Measurements from ENCODE around the gene FAAP24. TPM values are rescaled to one million over a fixed set of nuclear protein-coding genes. Genes with fewer than 3 reads are reported as not detected.
"Not testable (repeated sequence)": the region's sequence is repeated elsewhere in the genome, so short reads cannot be mapped to it uniquely, and the experiment has no call there.

Gene FAAP24
- 1 to 10 TPM in 2 of 4 donors, under 1 TPM in 2; 0.67 to 3.5 (median 1.9) TPM for polyA plus RNA-seq
- long read RNA-seq, donor 1, partial matches to known transcripts, result 0 of 2 reads
- long read RNA-seq, donor 1, other reads (novel, unspliced or antisense), result 0 of 2 reads
- long read RNA-seq, donor 2, result 0 reads
- long read RNA-seq, donor 3, result 0 reads
- long read RNA-seq, donor 4, result 0 reads
- long read RNA-seq, donor 5, result 0 reads
- long read RNA-seq, donor 6, partial matches to known transcripts, result 0 of 1 reads
- long read RNA-seq, donor 6, other reads (novel, unspliced or antisense), result 0 of 1 reads
- long read RNA-seq, donor 7, partial matches to known transcripts, result 0 of 1 reads
- long read RNA-seq, donor 7, other reads (novel, unspliced or antisense), result 0 of 1 reads
- long read RNA-seq, donor 8, result 0 reads
- long read RNA-seq, donor 9, result 0 reads
- long read RNA-seq, donor 10, partial matches to known transcripts, result 0 of 3 reads
- long read RNA-seq, donor 10, other reads (novel, unspliced or antisense), result 0 of 3 reads

- Histone ChIP-seq H3K36me3 (ENCODE audit: control insufficient read depth in 3 of 3, insufficient read depth in 2 of 3, low read depth in 1 of 3, low read length in 3 of 3) (peaks cover 0 to 20% (median 2%) of the 10 kb centered on the region in 3 donors), H3K4me1 (ENCODE audit: control insufficient read depth in 3 of 3, insufficient read depth in 2 of 3, low read depth in 1 of 3, low read length in 2 of 3) (peaks cover 0 to 7% (median 3%) of the 10 kb centered on the region in 3 donors), H3K4me3 (ENCODE audit: low read depth in 1 of 3, low read length in 3 of 3) (peak within 1 kb of the TSS; percentile 64 to 72 (median 68)), H3K9me3 (ENCODE audit: control insufficient read depth in 2 of 2, insufficient read depth in 1 of 2, low read depth in 1 of 2, low read length in 1 of 2) (no peaks in the 10 kb centered on the region), H3K27me3 (ENCODE audit: control insufficient read depth in 3 of 3, insufficient read depth in 3 of 3, low read length in 3 of 3) (no peaks in the 10 kb centered on the region), H3K27ac (ENCODE audit: low read depth in 1 of 3, low read length in 2 of 3) (peak within 1 kb of the TSS; percentile 50 to 82 (median 60))
- FAIRE-seq, result peak; percentile 49
- peak; percentile 100 for DNase-seq
- 0 to 1% (median 0%) methylated on average over 53 to 57 of the region's 57 CpGs for WGBS, 3 donors
Measured at GRCh38 chr19:32971715-32972540, at the start of gene FAAP24, which contains the start of gene CEP89. Gene FAAP24, plus strand, starts transcription at chr19:32972242. Its CDS starts 955 bp downstream, at chr19:32973197. Gene CEP89, minus strand, starts transcription at chr19:32971958. Its CDS starts 84 bp downstream, at chr19:32971874.

DNA sequence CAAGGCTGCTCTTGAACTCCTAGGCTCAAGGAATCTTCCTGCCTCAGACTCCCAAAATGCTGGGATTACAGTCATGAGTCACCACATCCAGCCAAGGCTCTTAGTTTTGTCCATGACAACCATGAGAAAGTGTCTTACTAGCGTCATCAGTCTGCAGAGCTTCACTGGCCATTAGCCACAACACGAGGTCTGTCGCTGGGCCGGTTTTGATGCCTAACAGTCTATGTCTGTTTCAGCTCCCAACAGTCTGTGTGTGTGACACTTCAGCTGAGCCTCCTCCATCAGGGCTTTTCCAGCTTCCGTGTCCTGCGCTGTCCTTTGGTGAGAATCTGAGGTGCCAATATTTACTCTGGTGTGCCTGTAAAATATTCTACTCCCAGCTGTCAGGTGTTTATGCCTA lies 47.8 kb upstream of the FAAP24 start:
- Histone ChIP-seq H3K9me3 (ENCODE audit: control insufficient read depth in 2 of 2, insufficient read depth in 1 of 2, low read depth in 1 of 2, low read length in 1 of 2) (peaks cover 0 to 10% of the 10 kb centered on the region in 2 donors), H3K36me3 (ENCODE audit: control insufficient read depth in 3 of 3, insufficient read depth in 2 of 3, low read depth in 1 of 3, low read length in 3 of 3) (peaks cover 0 to 39% (median 3%) of the 10 kb centered on the region in 3 donors), H3K27ac (ENCODE audit: low read depth in 1 of 3, low read length in 2 of 3) (no peak overlapping the region), H3K4me3 (ENCODE audit: low read depth in 1 of 3, low read length in 3 of 3) (no peak overlapping the region), H3K4me1 (ENCODE audit: control insufficient read depth in 3 of 3, insufficient read depth in 2 of 3, low read depth in 1 of 3, low read length in 2 of 3) (no peaks in the 10 kb centered on the region), H3K27me3 (ENCODE audit: control insufficient read depth in 3 of 3, insufficient read depth in 3 of 3, low read length in 3 of 3) (no peaks in the 10 kb centered on the region)
- FAIRE-seq (no peak), DNase-seq (peak; percentile 21 to 31)
- 84 to 94% (median 93%) methylated on average over 6 of the region's 6 CpGs for WGBS, 3 donors

DNA sequence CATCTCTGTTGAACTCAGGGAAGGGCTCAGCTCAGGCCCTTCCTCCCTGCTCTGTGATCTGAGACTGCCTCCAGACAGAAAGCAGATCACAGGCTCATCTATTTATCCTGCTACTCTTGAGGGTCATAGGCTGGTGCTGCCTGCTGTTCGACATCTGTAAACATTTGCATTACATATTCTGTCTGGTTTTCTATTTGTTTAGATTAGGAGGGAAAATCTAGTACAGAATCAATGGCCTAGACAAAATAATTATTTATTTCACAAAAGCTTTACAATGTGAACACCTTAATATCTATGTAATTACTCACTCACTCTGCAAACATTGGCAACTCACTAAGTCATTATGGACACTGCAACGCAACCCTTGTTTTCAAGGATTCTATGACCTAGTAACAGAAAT lies 43.2 kb upstream of the FAAP24 start:
- H3K36me3 ChIP-seq (ENCODE audit: control insufficient read depth in 3 of 3, insufficient read depth in 2 of 3, low read depth in 1 of 3, low read length in 3 of 3), result peaks cover 0 to 41% (median 3%) of the 10 kb centered on the region in 3 donors

DNA sequence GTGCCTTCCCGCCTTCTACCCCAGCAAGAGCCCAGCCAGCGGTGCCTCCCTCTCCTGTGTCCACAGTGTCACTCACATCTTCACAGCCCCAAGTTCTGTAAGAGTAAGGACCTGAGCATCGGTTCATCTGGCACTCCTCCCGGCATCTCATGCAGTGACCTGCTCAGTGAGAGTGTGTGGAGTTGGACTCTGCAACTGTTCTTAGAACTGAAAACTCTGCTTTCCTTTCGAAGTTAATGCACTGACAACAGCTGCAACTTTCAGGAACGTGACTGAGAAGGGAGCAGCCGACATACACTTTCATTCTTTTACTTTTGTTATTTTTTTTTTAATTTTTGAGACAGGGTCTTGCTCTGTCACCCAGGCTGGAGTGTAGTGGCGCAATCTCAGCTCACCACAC lies 41.5 kb upstream of the FAAP24 start:
- DNase-seq (no peak), FAIRE-seq (no peak)
- H3K4me3 ChIP-seq (ENCODE audit: low read depth in 1 of 3, low read length in 3 of 3), result no peak overlapping the region
- H3K27ac ChIP-seq (ENCODE audit: low read depth in 1 of 3, low read length in 2 of 3), result no peak overlapping the region
- no peaks in the 10 kb centered on the region for H3K27me3 ChIP-seq (ENCODE audit: control insufficient read depth in 3 of 3, insufficient read depth in 3 of 3, low read length in 3 of 3)
- H3K36me3 ChIP-seq (ENCODE audit: control insufficient read depth in 3 of 3, insufficient read depth in 2 of 3, low read depth in 1 of 3, low read length in 3 of 3), result peaks cover 0 to 42% (median 3%) of the 10 kb centered on the region in 3 donors
- 96 to 99% (median 96%) methylated on average over 8 of the region's 8 CpGs for WGBS, 3 donors
- H3K9me3 ChIP-seq (ENCODE audit: control insufficient read depth in 2 of 2, insufficient read depth in 1 of 2, low read depth in 1 of 2, low read length in 1 of 2), result peaks cover 0 to 10% of the 10 kb centered on the region in 2 donors
- no peaks in the 10 kb centered on the region for H3K4me1 ChIP-seq (ENCODE audit: control insufficient read depth in 3 of 3, insufficient read depth in 2 of 3, low read depth in 1 of 3, low read length in 2 of 3)

More for the DNA sequence above, 43.2 kb upstream of the FAAP24 start:
- no peaks in the 10 kb centered on the region for H3K27me3 ChIP-seq (ENCODE audit: control insufficient read depth in 3 of 3, insufficient read depth in 3 of 3, low read length in 3 of 3)
- H3K4me1 ChIP-seq (ENCODE audit: control insufficient read depth in 3 of 3, insufficient read depth in 2 of 3, low read depth in 1 of 3, low read length in 2 of 3), result no peaks in the 10 kb centered on the region
- H3K9me3 ChIP-seq (ENCODE audit: control insufficient read depth in 2 of 2, insufficient read depth in 1 of 2, low read depth in 1 of 2, low read length in 1 of 2), result peaks cover 0 to 10% of the 10 kb centered on the region in 2 donors
- no peak overlapping the region for H3K27ac ChIP-seq (ENCODE audit: low read depth in 1 of 3, low read length in 2 of 3)
- FAIRE-seq (no peak), DNase-seq (no peak)
- no peak overlapping the region for H3K4me3 ChIP-seq (ENCODE audit: low read depth in 1 of 3, low read length in 3 of 3)
- 78 to 93% (median 92%) methylated on average over 2 of the region's 2 CpGs for whole genome bisulfite sequencing, 3 donors

DNA sequence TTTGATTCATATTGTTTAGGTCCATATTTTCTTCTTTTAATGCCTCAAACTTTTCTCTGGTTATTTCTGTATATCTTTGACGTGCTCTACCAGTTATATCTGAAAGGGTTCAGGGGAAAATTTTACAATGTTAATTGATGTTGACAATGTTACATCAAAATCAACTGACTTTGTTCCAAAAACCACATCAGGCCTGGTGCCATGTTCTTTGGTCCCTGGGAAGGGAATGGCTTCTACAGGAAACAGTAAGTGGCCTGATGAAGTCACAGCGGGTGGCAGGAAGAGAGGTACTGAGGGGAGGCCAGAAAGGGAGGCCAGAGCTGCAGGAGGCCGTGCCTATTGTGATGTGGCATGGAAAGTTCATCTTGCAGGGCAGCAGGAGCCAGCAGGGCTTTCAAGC lies 38.5 kb upstream of the FAAP24 start:
- Histone ChIP-seq H3K4me3 (ENCODE audit: low read depth in 1 of 3, low read length in 3 of 3) (no peak overlapping the region), H3K27me3 (ENCODE audit: control insufficient read depth in 3 of 3, insufficient read depth in 3 of 3, low read length in 3 of 3) (no peaks in the 10 kb centered on the region), H3K9me3 (ENCODE audit: control insufficient read depth in 2 of 2, insufficient read depth in 1 of 2, low read depth in 1 of 2, low read length in 1 of 2) (no peaks in the 10 kb centered on the region), H3K36me3 (ENCODE audit: control insufficient read depth in 3 of 3, insufficient read depth in 2 of 3, low read depth in 1 of 3, low read length in 3 of 3) (peaks cover 0 to 59% (median 0%) of the 10 kb centered on the region in 3 donors), H3K4me1 (ENCODE audit: control insufficient read depth in 3 of 3, insufficient read depth in 2 of 3, low read depth in 1 of 3, low read length in 2 of 3) (no peaks in the 10 kb centered on the region), H3K27ac (ENCODE audit: low read depth in 1 of 3, low read length in 2 of 3) (no peak overlapping the region)
- FAIRE-seq (no peak), DNase-seq (no peak)
- 94 to 98% (median 96%) methylated on average over 3 of the region's 3 CpGs for WGBS, 3 donors

- Histone ChIP-seq H3K27me3 (ENCODE audit: control insufficient read depth in 3 of 3, insufficient read depth in 3 of 3, low read length in 3 of 3) (no peaks in the 10 kb centered on the region), H3K9me3 (ENCODE audit: control insufficient read depth in 2 of 2, insufficient read depth in 1 of 2, low read depth in 1 of 2, low read length in 1 of 2) (no peaks in the 10 kb centered on the region), H3K36me3 (ENCODE audit: control insufficient read depth in 3 of 3, insufficient read depth in 2 of 3, low read depth in 1 of 3, low read length in 3 of 3) (peaks cover 0 to 47% (median 0%) of the 10 kb centered on the region in 3 donors), H3K4me3 (ENCODE audit: low read depth in 1 of 3, low read length in 3 of 3) (no peak overlapping the region), H3K27ac (ENCODE audit: low read depth in 1 of 3, low read length in 2 of 3) (no peak overlapping the region), H3K4me1 (ENCODE audit: control insufficient read depth in 3 of 3, insufficient read depth in 2 of 3, low read depth in 1 of 3, low read length in 2 of 3) (no peaks in the 10 kb centered on the region)
- DNase-seq (no peak), FAIRE-seq (no peak)
- 90 to 93% (median 91%) methylated on average over 9 of the region's 9 CpGs for WGBS, 3 donors
Measured at GRCh38 chr19:32935629-32936028, 36.4 kb upstream of the FAAP24 start.

- DNase-seq (no peak), FAIRE-seq (no peak)
- 94 to 95% (median 95%) methylated on average over 8 of the region's 8 CpGs for WGBS, 3 donors
- H3K9me3 ChIP-seq (ENCODE audit: control insufficient read depth in 2 of 2, insufficient read depth in 1 of 2, low read depth in 1 of 2, low read length in 1 of 2), result no peaks in the 10 kb centered on the region
- H3K4me1 ChIP-seq (ENCODE audit: control insufficient read depth in 3 of 3, insufficient read depth in 2 of 3, low read depth in 1 of 3, low read length in 2 of 3), result no peaks in the 10 kb centered on the region
- no peak overlapping the region for H3K27ac ChIP-seq (ENCODE audit: low read depth in 1 of 3, low read length in 2 of 3)
- H3K27me3 ChIP-seq (ENCODE audit: control insufficient read depth in 3 of 3, insufficient read depth in 3 of 3, low read length in 3 of 3), result no peaks in the 10 kb centered on the region
- peaks cover 0 to 43% (median 0%) of the 10 kb centered on the region in 3 donors for H3K36me3 ChIP-seq (ENCODE audit: control insufficient read depth in 3 of 3, insufficient read depth in 2 of 3, low read depth in 1 of 3, low read length in 3 of 3)
- no peak overlapping the region for H3K4me3 ChIP-seq (ENCODE audit: low read depth in 1 of 3, low read length in 3 of 3)
Measured at GRCh38 chr19:32936065-32936464, 36.0 kb upstream of the FAAP24 start.

DNA sequence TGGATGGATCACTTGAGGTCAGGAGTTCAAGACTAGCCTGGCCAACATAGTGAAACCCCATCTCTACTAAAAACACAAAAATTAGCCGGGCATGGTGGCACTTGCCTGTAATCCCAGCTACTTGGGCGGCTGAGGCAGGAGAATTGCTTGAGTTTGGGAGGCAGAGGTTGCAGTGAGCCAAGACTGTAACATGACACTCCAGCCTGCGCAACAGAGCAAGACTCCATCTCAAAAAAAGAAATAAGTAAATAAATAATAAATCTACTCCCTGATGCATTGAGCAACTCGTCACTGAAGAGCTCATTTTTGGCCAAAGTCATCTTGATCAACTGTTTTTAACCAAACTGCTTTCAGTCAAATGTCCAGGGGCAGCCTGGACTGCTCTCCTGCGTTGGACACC lies 30.8 kb upstream of the FAAP24 start:
- not testable (repeated sequence) for H3K27me3 ChIP-seq (ENCODE audit: control insufficient read depth in 3 of 3, insufficient read depth in 3 of 3, low read length in 3 of 3); DNase-seq; H3K4me3 ChIP-seq (ENCODE audit: low read depth in 1 of 3, low read length in 3 of 3); H3K4me1 ChIP-seq (ENCODE audit: control insufficient read depth in 3 of 3, insufficient read depth in 2 of 3, low read depth in 1 of 3, low read length in 2 of 3); H3K27ac ChIP-seq (ENCODE audit: low read depth in 1 of 3, low read length in 2 of 3); FAIRE-seq; H3K9me3 ChIP-seq (ENCODE audit: control insufficient read depth in 2 of 2, insufficient read depth in 1 of 2, low read depth in 1 of 2, low read length in 1 of 2)
- 85 to 91% (median 90%) methylated on average over 5 of the region's 5 CpGs for WGBS, 3 donors
- peaks cover 3 to 47% (median 4%) of the 10 kb centered on the region in 3 donors for H3K36me3 ChIP-seq (ENCODE audit: control insufficient read depth in 3 of 3, insufficient read depth in 2 of 3, low read depth in 1 of 3, low read length in 3 of 3)
